GM12873 (cell line): ENCODE data around the gene NACAD.

Experiments used
- CTCF ChIP-seq: IDR thresholded peaks from 2 replicates; pipeline ENCODE4 v1.5.1; 2012; ENCODE audit warnings: low read depth, mild to moderate bottlenecking, moderate library complexity, low read length, control low read depth; ENCODE audit not compliant: insufficient read depth; ENCODE audit errors: missing control alignments

The NACAD gene

GRCh38 chr7:45061806-45062425 is 26.9 kb downstream of the NACAD start:
- no peak for TF ChIP-seq CTCF

GRCh38 chr7:45061352-45061751 is 27.4 kb downstream of the NACAD start:
- no peak for TF ChIP-seq CTCF

GRCh38 chr7:45060295-45060694 is 28.5 kb downstream of the NACAD start:
- TF ChIP-seq CTCF, result no peak

GRCh38 chr7:45057878-45058277 is 30.9 kb downstream of the NACAD start:
- no peak for TF ChIP-seq CTCF

GRCh38 chr7:45055594-45056219 is 33.1 kb downstream of the NACAD start:
- no peak for TF ChIP-seq CTCF

- no peak for TF ChIP-seq CTCF
These were observed 33.8 kb downstream of the NACAD start for GRCh38 chr7:45055016-45055415.

GRCh38 chr7:45054442-45054841 is 34.3 kb downstream of the NACAD start:
- TF ChIP-seq CTCF, result no peak

- no peak for TF ChIP-seq CTCF
These were observed 34.8 kb downstream of the NACAD start for GRCh38 chr7:45053941-45054340.
